Endothelial cell (in vitro differentiated cells): ENCODE measurements around the gene RSPRY1. TPM values are rescaled to one million over a fixed set of nuclear protein-coding genes. Genes with fewer than 3 reads are reported as not detected.
A peak's percentile ranks its signal among the peaks of the same experiment; 100 is the strongest.

ENCODE experiments used
- DNase-seq: peaks from one replicate; pipeline ENCODE4 v3.0.0; 2021; ENCODE audit warnings: low spot score
- H3K27ac Mint-ChIP-seq: one replicate; pipeline ENCODE4 v1.8.0; 2021; ENCODE audit warnings: mixed read lengths, inconsistent platforms; ENCODE audit not compliant: unreplicated experiment
- H3K27me3 Mint-ChIP-seq: one replicate; pipeline ENCODE4 v1.8.0; 2021; ENCODE audit warnings: mild to moderate bottlenecking, moderate library complexity, mixed read lengths, inconsistent platforms; ENCODE audit not compliant: unreplicated experiment
- H3K36me3 Mint-ChIP-seq: one replicate; pipeline ENCODE4 v1.8.0; 2021; ENCODE audit warnings: mild to moderate bottlenecking, low read depth, mixed read lengths, inconsistent platforms; ENCODE audit not compliant: unreplicated experiment
- H3K4me1 Mint-ChIP-seq: one replicate; pipeline ENCODE4 v1.8.0; 2021; ENCODE audit warnings: mild to moderate bottlenecking, mixed read lengths, inconsistent platforms; ENCODE audit not compliant: unreplicated experiment
- H3K4me3 Mint-ChIP-seq: one replicate; pipeline ENCODE4 v1.8.0; 2021; ENCODE audit warnings: mild to moderate bottlenecking, mixed read lengths, inconsistent platforms; ENCODE audit not compliant: unreplicated experiment
- H3K9me3 Mint-ChIP-seq: one replicate; pipeline ENCODE4 v1.8.0; 2021; ENCODE audit warnings: mixed read lengths, inconsistent platforms; ENCODE audit not compliant: unreplicated experiment
- total RNA-seq: library from RNA; stranded (reverse); fragmentation: NEBNext Ultra II Directional; extraction: Animal tissue kit (Norgen Biotek cat#: 25700); gene quantifications from one replicate; pipeline ENCODE4 v1.2.1, GENCODE V29; 2021; ENCODE audit not compliant: unreplicated experiment
- TF ChIP-seq, protein P1 (sequence below): fragments of 200-600 bp; sonication (generic); IDR thresholded peaks from one replicate; pipeline ENCODE4 v1.5.0; 2021; ENCODE audit warnings: antibody characterized with exemption; ENCODE audit not compliant: unreplicated experiment

Gene RSPRY1
- total RNA-seq, 1 donor from 2014 or later, result 63.0 TPM

DNA sequence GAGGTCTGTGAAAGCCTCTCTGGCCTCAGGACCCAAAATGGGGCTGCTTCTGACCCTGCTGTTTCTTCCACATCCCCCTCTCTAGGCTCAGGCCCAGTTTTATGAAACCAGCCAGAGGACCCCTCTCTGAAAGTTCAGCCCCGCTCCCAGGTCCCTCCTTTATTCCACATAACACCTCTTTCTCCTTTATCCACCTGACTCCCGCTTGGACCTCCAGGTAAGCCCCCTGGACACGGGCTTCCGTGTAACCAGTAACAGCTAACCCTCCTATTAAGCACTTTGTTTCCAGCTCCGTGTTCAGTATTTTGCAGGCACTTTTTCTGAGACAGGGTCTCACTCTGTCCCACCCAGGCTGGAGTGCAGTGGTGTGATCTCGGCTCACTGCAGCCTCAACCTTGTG, 37.6 kb upstream of the RSPRY1 start:
- H3K4me1 Mint-ChIP-seq, result peaks cover 85% of the 10 kb centered on the region
- no peaks in the 10 kb centered on the region for H3K9me3 Mint-ChIP-seq
- H3K36me3 Mint-ChIP-seq, result peaks cover 28% of the 10 kb centered on the region
- peak overlapping the region; percentile 97 for H3K27ac Mint-ChIP-seq
- H3K27me3 Mint-ChIP-seq, result peaks cover 21% of the 10 kb centered on the region
- TF ChIP-seq, protein P1, sequence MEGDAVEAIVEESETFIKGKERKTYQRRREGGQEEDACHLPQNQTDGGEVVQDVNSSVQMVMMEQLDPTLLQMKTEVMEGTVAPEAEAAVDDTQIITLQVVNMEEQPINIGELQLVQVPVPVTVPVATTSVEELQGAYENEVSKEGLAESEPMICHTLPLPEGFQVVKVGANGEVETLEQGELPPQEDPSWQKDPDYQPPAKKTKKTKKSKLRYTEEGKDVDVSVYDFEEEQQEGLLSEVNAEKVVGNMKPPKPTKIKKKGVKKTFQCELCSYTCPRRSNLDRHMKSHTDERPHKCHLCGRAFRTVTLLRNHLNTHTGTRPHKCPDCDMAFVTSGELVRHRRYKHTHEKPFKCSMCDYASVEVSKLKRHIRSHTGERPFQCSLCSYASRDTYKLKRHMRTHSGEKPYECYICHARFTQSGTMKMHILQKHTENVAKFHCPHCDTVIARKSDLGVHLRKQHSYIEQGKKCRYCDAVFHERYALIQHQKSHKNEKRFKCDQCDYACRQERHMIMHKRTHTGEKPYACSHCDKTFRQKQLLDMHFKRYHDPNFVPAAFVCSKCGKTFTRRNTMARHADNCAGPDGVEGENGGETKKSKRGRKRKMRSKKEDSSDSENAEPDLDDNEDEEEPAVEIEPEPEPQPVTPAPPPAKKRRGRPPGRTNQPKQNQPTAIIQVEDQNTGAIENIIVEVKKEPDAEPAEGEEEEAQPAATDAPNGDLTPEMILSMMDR, result no peak
- no peak for DNase-seq
- peak overlapping the region; percentile 66 for H3K4me3 Mint-ChIP-seq

DNA sequence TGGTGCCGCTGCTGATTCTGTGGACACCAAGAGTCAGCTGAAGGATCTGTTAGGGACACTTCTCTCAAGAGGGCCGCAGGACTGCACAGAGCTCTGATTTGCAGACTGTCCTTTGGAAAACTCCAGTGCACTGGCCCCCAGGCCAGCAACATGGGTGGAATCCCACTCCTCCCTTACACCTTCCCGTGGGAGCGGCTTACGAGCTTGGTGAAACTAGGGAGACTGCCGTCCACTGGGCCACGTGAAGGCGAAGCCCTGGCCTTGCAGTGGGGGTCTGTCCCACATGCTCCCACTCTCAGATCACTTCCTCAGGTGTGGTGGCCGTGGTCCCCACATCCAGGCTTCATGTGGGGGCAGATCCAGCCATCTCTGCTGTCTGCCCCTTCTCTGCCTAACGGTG, 36.7 kb upstream of the RSPRY1 start:
- Mint-ChIP-seq H3K36me3 (peaks cover 37% of the 10 kb centered on the region), H3K4me3 (no peak overlapping the region), H3K27ac (no peak overlapping the region), H3K9me3 (no peaks in the 10 kb centered on the region), H3K4me1 (peaks cover 86% of the 10 kb centered on the region), H3K27me3 (peaks cover 21% of the 10 kb centered on the region)
- DNase-seq, result no peak
- TF ChIP-seq, protein P1, result no peak

DNA sequence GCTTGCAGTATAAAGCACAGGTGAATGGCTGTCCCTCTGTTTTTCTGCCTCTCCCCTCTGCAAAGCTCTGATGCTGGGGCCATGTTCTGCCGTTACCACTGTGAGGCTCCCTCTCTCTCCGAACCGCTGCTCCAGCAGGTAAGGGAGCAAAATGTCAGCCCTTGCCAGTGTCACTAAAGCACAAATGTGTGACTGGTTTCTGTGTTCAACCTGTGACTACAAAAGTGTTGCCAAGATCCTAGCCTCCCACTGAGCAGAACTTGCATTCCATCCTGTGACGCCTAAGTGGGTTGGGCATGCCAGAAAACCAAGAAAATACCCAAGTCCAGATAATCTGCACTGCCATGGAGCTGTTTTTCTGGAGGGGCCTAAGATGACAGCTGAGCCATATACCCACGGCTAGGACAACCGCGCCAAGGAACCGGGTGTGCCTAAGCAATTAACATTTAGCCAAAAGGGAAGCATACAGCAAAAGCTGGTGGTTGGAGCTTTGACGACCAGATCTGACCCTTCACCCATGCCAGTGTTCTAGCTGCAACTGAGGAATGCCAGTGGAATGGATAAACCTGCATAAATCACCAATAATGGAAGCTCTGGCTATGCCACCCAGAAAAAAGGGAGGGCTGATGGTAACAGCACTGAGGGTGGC, 35.3 kb upstream of the RSPRY1 start:
- Mint-ChIP-seq H3K4me3 (peak overlapping the region; percentile 71), H3K36me3 (peaks cover 34% of the 10 kb centered on the region), H3K27me3 (peaks cover 16% of the 10 kb centered on the region), H3K9me3 (no peaks in the 10 kb centered on the region), H3K27ac (peak overlapping the region; percentile 95), H3K4me1 (peaks cover 87% of the 10 kb centered on the region)
- TF ChIP-seq, protein P1, result no peak
- DNase-seq, result no peak

DNA sequence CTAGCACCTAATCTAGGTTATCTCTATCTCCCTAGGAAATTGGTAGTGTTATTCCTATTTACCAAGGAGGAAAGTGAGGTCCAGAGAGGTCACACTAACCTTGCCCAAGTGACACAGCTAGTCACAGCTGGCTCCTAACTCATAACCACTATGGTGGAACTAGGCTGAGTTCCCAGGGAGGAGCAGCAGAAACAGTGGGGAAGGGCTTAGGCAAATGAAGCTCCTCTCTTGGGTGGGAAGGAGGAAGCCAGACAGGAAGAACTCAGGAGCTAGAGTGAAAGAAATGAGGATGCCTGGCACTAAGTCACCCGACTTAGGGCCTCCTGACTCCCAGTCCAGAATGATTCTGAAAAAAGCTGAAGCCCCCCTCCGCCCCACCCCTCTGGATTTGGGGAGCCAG, 34.8 kb upstream of the RSPRY1 start:
- Mint-ChIP-seq H3K36me3 (peaks cover 34% of the 10 kb centered on the region), H3K27ac (peak overlapping the region; percentile 95), H3K27me3 (peaks cover 15% of the 10 kb centered on the region), H3K9me3 (no peaks in the 10 kb centered on the region), H3K4me3 (no peak overlapping the region), H3K4me1 (peaks cover 89% of the 10 kb centered on the region)
- TF ChIP-seq, protein P1, result no peak
- DNase-seq, result no peak
